GM15510 (cell line): Measurements from ENCODE around the gene PTH.

Experiments used
- POLR2A ChIP-seq: IDR thresholded peaks from 3 replicates; pipeline ENCODE4 v1.6.1; 2011; ENCODE audit warnings: borderline replicate concordance; ENCODE audit not compliant: insufficient read length; ENCODE audit errors: extremely low read depth

The PTH gene

DNA sequence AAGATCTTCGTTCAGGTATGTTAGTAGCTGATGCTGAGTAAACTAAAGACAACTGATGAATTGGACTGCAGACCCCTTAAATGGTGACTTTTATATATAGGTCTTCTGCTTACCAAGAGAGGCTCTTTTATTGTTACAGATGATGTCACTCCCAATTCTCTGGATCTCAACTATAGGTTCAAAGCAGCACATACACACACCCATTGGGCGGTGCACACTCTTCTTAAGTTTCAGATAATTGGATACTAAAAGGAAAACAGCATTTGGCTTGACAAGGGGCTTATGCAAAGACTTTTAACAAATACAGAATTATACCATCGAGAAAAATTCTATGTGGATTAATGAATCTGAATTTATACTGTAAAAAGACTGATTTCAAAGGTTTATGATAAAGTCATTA is at the start of gene PTH:
Gene PTH (minus strand): TSS at position 69 of the 400 bp plus-strand sequence. CDS start 3,142 bp downstream, outside the sequence.
- no peak for TF ChIP-seq POLR2A

DNA sequence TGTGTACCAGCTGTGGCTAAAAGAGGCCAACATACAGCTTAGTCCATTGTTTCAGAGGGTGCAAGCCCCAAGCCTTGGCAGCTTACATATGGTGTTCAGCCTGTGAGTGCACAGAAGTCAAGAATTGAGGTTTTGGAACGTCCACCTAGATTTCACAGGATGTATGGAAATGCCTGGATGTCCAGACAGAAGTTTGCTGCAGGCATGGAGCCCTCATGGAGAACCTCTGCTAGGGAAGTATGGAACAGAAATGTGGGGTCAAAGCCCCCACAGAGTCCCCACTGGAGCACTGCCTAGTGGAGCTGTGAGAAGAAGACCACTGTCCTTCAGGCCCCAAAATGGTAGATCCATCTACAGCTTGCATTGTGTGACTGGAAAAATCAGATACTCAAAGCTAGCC is 42.2 kb upstream of the PTH start:
- TF ChIP-seq POLR2A, result no peak

DNA sequence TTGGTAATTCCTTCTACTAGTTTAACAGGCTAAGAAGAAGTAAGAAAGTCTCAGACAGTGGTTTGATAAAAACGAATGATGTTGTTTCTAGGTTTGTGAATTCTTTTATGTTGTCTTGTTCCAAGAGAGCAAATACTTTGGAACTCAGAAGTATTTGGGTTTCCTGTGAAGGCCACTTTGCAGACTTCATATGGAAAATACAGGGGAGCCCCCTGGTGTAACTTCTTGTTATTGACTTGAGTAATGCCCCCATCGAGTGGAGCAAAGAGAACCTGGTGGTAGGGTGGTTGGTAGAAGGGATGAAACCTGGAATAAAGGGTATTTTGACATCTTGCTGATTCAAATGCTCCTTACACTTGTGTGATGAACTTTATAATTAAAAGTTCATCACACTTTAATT is 40.0 kb upstream of the PTH start:
- TF ChIP-seq POLR2A, result no peak

DNA sequence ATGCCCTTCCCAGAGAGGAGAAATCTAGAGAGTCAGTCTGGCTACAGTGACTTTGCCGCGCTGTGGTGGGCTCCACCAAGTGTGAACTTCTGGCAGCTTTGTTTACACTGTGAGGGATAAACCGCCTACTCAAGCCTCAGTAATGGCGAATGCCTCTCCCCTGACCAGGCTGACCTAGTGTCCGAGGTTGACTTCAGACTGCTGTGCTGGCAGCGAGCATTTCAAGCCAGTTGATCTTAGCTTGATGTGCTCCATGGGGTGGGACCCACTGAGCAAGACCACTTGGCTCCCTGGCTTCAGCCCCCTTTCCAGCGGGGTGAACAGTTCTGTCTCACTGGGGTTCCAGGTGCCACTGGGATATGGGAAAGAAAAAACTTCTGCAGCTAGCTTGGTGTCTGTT is 38.6 kb upstream of the PTH start:
- TF ChIP-seq POLR2A, result no peak

DNA sequence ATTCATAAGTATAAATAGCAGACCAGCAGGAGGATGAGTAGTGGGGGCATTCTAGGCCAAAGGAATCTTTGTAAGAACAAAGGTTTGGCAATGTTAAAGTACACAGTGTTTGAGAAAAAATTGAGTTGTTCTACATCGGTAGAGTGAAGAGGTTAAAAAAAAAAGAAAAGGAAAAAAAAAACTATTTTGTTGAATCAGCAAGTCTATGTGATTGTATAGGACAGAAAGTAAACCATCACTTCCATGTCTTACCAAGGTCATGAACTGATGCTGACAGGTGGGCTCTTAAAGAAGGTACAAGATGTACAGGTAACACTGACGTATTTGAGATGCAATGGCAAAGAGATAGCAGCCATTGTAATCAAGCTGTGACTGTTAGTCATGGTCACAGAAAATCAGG is 29.5 kb upstream of the PTH start:
- TF ChIP-seq POLR2A, result no peak

DNA sequence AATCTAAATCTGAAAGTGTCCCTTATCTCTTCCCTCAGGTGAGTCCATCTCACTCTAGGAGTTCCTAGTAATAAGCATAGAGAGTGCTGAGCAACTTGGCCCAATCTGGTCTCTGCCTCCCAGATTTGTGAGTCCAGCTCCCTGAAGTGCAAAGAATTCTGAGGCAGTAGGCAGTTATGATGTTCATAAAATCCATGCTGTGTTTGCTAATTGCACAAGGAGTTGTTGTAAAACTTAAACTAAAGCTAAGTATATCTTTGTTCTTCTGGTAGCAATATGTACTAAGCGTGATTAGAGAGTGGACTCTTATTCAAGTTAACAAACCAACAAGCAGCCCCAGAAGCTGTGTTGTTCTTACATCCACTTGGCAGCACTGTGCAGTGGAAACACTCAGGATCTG is 7.6 kb upstream of the PTH start:
- TF ChIP-seq POLR2A, result no peak

DNA sequence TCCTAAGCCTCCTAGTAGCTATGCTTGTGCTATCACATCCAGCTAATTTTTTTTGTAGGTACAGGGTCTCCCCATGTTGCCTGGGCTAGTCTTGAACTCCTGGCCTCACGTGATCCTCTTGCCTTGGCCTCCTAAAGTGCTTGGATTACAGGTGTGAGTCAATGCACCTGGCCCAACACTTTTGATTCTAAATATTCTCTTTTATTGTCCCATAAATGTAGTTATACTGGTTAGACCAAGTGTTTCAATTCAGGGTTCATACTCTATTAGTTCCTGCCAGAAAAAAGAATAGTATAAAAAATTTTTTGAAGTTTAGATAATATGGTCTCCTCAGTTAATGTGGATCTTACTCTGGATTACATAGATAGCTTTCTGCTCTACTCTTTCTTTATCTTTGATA is 6.7 kb upstream of the PTH start:
- TF ChIP-seq POLR2A, result no peak

DNA sequence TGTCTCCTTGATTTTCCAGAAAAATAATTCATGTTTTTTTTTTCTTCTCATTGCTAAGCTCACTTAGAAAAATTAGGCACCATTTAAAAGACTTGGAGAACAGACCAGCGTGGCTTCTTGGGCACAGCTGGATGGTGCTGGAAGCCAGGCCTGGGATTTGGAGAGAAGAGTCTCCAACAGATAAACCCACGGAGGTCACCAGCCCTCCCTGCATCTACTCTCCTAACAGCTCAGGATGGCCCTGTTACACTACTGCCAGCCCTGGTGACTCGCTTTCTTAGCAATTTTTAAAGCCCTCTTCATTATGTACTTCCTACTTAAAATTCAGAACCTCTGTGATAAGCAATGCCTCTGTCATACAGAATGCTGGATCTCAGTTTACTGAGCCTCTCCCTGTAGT is 1.7 kb downstream of the PTH start:
- TF ChIP-seq POLR2A, result no peak

DNA sequence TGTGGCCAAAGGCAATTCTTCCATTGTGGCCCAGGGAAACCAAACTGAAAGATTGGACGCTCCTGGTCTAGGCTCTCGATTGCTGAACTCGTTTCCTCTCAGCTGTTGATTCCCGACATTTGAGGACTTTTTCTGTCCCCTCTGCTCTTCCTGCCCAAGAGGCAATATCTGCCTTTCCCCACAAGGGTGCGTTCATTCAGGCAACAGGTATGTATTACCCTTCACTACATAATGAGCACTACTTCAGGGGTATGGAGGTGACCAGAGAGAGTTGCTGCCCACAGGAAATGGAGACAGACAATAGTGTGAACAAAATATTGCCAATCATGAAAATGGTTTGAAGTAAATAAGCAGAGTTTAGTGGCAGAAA is 8.2 kb downstream of the PTH start:
- no peak for TF ChIP-seq POLR2A

DNA sequence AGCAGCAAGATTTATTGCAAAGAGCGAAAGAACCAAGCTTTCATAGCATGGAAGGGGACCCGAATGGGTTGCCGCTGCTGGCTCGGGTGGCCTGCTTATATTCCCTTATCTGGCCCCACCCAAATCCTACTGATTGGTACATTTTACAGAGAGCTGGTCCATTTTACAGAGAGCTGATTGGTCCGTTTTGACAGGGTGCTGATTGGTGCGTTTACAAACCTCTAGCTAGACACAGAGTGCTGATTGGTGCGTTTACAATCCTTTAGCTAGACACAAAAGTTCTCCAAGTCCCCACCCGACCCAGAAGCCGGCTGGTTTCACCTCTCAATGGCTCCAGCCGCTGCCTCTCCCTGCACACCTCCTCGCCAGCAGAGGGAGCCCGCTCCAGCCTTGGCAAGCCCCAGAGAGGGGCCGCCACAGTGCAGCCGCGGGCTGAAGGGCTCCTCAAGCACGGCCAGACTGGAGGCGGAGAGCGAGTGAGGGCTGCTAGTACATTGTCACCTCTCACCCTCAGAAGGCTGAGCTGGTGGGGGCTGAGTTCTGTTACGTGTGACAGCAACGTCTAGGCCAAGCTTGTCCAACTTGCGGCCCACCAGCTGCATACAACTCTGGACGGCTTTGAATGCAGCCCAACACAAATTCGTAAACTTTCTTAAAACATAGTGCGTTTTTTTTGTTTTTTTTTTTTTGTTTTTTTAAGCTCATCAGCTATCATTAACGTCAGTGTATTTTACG is 8.7 kb downstream of the PTH start:
- no peak for TF ChIP-seq POLR2A

DNA sequence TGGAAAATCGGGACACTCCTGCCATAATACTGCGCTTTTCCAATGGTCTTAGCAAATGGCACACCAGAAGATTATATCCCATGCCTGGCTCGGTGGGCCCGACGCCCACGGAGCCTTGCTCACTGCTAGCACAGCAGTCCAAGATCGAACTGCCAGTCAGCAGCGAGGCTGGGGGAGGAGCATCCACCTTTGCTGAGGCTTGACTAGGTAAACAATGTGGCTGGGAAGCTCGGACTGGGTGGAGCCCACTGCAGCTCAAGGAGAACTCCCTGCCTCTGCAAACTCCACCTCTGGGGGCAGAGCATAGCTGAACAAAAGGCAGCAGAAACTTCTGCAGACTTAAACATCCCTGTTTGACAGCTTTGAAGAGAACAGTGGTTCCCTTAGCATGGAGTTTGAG is 15.6 kb downstream of the PTH start:
- no peak for TF ChIP-seq POLR2A

DNA sequence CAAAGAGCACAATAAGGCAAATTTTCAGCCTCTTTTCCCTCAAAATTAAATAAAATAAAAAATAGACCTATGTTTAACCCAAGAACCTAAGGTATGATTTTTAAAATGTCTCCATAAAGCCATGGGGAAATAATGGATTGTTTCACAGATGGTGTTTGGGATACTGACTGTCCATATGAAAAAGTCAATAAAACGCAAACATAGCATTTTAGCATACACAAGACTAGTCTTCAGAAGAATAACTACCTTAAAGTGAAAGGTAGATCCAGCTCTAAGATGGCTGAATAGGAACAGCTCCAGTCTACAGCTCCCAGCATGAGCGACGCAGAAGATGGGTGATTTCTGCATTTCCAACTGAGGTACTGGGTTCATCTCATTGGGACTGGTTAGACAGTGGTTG is 16.1 kb downstream of the PTH start:
- TF ChIP-seq POLR2A, result no peak

DNA sequence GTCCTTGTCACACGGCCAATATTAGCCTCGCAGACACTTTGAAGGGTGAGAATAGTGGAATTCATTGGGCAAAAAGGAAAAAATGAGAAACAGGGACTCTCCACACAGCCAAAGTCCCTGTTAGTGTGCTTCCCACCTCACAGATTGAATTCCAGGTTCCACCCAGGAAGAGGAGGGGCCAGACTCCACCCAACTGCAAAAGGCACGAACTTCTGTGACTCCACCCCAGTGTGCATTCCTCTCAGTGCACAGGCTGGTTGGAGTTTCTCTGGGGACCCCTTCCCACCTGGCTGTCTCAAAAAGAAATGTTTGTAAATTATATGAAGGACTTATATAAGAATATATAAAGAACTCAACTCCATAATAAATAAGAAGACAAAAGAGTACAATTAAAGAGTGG is 20.7 kb downstream of the PTH start:
- no peak for TF ChIP-seq POLR2A

DNA sequence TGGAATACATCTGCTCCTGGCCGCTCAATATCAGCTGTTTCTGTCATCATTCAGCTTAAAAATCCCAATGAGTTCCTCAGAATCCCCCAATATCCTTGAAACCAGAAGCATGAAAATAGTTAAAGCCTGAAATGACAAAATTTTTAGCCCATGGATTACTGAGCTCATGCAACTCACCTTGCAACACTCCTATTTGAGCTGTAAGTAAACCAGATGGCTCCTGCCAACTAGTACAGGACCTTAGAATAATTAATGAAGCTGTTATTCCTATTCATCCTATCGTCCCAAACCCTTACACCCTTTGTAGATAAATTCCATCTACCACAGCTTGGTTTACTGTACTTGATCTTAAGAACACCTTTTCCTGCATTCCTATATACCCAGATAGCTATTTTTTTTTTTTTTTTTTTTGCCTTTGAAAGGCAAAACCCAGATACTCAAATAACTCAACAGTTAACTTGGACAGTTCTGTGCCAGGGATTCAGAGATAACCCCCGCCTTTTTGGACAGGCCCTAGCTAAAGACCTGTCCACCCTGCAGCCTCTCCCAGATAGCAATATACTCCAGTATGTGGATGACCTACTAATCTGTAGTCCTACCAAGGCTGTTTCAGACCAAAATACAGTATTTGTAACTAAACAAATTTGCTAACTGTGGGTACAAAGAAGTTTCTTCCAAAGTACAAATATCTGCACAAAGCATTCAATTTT is 22.6 kb downstream of the PTH start:
- no peak for TF ChIP-seq POLR2A

DNA sequence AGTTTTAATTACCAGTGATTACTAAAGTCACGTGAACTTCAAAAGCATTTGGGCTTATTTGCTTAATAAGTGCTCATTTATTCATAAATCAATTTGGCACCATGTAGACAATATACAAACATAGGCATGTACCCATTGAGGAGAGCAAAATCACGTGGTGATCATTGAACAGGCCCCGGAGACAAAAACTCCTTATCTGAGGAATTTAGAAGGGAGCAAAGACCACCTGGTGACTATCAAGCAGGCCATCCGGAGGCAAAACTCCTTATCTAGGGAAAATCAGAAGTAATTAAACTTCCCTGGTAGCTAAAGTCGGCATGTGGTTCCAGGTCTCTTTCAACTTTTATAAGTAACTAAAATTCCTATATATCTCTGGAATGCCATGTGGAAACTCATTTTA is 27.0 kb downstream of the PTH start:
- TF ChIP-seq POLR2A, result no peak

DNA sequence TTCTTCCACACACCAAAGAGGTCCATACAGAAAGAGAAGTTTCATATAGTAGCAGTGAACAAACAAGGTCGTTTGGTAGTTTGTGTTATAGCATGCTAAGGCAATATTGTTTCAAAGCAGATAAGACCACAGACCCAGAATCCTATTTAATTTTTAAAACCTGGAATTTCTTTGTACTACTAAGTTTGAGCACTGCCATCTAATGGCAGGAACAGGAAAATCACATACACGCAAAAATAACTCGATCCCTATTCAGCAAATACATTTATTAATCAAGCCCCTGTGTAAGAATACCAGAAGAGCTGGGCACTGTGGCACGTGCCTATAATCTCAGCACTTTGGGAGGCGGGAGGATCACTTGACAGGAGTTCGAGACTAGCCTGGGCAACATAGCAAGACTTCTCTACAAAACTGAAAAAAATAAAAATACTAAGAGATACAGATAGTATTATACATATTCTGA is 29.9 kb downstream of the PTH start:
- no peak for TF ChIP-seq POLR2A

DNA sequence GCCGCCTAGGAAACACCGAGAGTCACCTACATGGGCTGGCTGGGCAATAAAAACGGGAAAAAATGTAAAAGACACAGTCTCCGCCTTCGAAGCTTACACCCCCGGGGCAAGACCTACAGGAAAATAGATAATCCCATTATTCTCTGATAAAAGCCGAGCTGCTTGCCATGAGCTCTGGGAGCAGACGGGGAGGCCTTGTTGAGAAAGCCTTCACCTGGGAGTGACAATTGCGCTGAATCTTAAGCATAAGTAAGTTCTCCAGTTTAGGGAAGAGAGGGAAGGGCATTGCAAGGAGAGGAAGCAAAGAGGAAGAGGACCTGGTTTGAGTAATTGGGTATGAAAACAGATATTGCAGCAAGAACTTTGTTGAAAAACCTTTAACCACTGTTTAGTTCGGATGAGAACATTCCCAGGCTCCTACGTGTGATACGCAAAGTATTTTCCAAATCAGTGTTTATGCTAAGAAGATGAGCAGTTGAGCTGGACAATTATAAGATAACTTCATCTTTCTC is 32.0 kb downstream of the PTH start:
- no peak for TF ChIP-seq POLR2A
